ENCODE measurements around the gene BUD13. TPM values are rescaled to one million over a fixed set of nuclear protein-coding genes. Genes with fewer than 3 reads are reported as not detected.
A peak's percentile ranks its signal among the peaks of the same experiment; 100 is the strongest.

BUD13 gene
- total RNA-seq, 4 donors from 2014 or later = 9.0 to 14.1 (median 12.3) TPM

GRCh38 chr11:116793772-116794097 lies 20.9 kb upstream of the BUD13 start:
- no peaks in the 10 kb centered on the region for H3K27me3 ChIP-seq
- in situ Hi-C loops (cut with MboI; ENCODE audit: low sequenced_read_pairs in 4 of 4) (loop anchor here in 3 of 4 donors (5.0 to 10.0 kb wide), 2 partner anchors 311 to 314 kb away; no protein-coding TSS in a partner anchor), intact Hi-C loops (cut with DNase I; ENCODE audit: low total_unique reads) (no loop called here)
- DNase-seq (no peak), ATAC-seq (no peak)
- H3K9me3 ChIP-seq = no peaks in the 10 kb centered on the region
- H3K4me1 ChIP-seq = peaks cover 4 to 7% of the 10 kb centered on the region in 2 donors
- no peaks in the 10 kb centered on the region for H3K36me3 ChIP-seq
- H3K4me3 ChIP-seq = no peak overlapping the region
- H3K27ac ChIP-seq = no peak overlapping the region
- TF ChIP-seq, protein P1, sequence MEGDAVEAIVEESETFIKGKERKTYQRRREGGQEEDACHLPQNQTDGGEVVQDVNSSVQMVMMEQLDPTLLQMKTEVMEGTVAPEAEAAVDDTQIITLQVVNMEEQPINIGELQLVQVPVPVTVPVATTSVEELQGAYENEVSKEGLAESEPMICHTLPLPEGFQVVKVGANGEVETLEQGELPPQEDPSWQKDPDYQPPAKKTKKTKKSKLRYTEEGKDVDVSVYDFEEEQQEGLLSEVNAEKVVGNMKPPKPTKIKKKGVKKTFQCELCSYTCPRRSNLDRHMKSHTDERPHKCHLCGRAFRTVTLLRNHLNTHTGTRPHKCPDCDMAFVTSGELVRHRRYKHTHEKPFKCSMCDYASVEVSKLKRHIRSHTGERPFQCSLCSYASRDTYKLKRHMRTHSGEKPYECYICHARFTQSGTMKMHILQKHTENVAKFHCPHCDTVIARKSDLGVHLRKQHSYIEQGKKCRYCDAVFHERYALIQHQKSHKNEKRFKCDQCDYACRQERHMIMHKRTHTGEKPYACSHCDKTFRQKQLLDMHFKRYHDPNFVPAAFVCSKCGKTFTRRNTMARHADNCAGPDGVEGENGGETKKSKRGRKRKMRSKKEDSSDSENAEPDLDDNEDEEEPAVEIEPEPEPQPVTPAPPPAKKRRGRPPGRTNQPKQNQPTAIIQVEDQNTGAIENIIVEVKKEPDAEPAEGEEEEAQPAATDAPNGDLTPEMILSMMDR (IDR thresholded peaks at IDR 0.05 in 4 of 5, conservative IDR thresholded peaks at IDR 0.05 in 1 of 5) = no peak
- no peak for TF ChIP-seq POLR2A (IDR thresholded peaks at IDR 0.05)

GRCh38 chr11:116792869-116793771 lies 20.3 kb upstream of the BUD13 start:
- H3K4me1 ChIP-seq = peaks cover 7 to 8% of the 10 kb centered on the region in 2 donors
- H3K27me3 ChIP-seq = no peaks in the 10 kb centered on the region
- ATAC-seq = no peak
- no peak overlapping the region for H3K27ac ChIP-seq
- no peak for DNase-seq
- H3K4me3 ChIP-seq = no peak overlapping the region
- no peaks in the 10 kb centered on the region for H3K36me3 ChIP-seq
- no peaks in the 10 kb centered on the region for H3K9me3 ChIP-seq
- intact Hi-C loops (cut with DNase I; ENCODE audit: low total_unique reads) = no loop called here
- in situ Hi-C loops (cut with MboI; ENCODE audit: low sequenced_read_pairs in 4 of 4) = loop anchor here in 3 of 4 donors (5.0 to 10.0 kb wide), 2 partner anchors 312 to 314 kb away; no protein-coding TSS in a partner anchor
- TF ChIP-seq, protein P1 (IDR thresholded peaks at IDR 0.05 in 4 of 5, conservative IDR thresholded peaks at IDR 0.05 in 1 of 5) = no peak
- no peak for TF ChIP-seq POLR2A (IDR thresholded peaks at IDR 0.05)

DNA sequence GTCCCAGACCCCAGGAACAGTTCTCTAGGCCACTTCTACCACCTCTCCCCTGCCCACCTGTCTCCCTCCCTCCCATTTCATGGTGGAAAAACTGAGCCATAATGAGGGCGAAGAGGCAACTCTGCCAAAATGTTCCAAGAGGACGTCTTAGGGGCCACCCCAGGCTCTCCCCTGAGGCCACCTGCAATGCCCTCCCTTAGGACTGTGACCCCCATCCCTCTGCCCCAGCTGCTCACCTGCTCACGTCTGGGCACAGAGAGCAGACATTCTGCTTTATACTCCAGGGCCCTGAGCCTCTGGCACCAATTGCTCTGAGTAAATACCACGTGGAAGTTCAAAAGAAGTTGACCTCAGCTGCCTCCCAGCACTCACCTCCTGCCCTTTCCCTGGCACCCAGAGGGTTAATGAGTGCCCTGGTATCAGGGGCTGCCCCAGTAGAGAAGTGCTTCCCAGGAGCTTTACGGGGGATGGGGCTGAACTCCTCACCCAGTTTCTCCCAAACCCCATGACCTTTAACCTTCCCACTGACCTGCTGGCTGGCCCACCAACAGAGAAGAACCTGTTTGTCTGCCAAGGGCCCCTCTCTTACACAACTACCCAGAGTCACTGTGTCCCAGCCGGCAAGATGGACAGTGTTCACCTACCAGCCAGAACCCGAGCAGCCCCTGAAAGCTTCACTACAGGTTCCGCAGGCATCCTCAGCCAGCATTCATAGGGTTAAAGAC lies 19.5 kb upstream of the BUD13 start:
- in situ Hi-C loops (cut with MboI; ENCODE audit: low sequenced_read_pairs in 4 of 4) = loop anchor here in 3 of 4 donors (5.0 to 10.0 kb wide), 2 partner anchors 312 to 315 kb away; no protein-coding TSS in a partner anchor
- Histone ChIP-seq H3K27ac (no peak overlapping the region), H3K4me1 (peaks cover 7 to 8% of the 10 kb centered on the region in 2 donors), H3K27me3 (no peaks in the 10 kb centered on the region), H3K36me3 (no peaks in the 10 kb centered on the region), H3K4me3 (no peak overlapping the region), H3K9me3 (no peaks in the 10 kb centered on the region)
- DNase-seq (no peak), ATAC-seq (no peak)
- intact Hi-C loops (cut with DNase I; ENCODE audit: low total_unique reads) = no loop called here
- TF ChIP-seq, protein P1 (IDR thresholded peaks at IDR 0.05 in 4 of 5, conservative IDR thresholded peaks at IDR 0.05 in 1 of 5) = no peak
- no peak for TF ChIP-seq POLR2A (IDR thresholded peaks at IDR 0.05)

- no peak for TF ChIP-seq POLR2A (IDR thresholded peaks at IDR 0.05)
- TF ChIP-seq, protein P1 (IDR thresholded peaks at IDR 0.05 in 4 of 5, conservative IDR thresholded peaks at IDR 0.05 in 1 of 5) = no peak
- ATAC-seq (no peak), DNase-seq (no peak)
- in situ Hi-C loops (cut with MboI; ENCODE audit: low sequenced_read_pairs in 4 of 4) = loop anchor here in 3 of 4 donors (5.0 to 10.0 kb wide), 2 partner anchors 313 to 316 kb away; no protein-coding TSS in a partner anchor
- intact Hi-C loops (cut with DNase I; ENCODE audit: low total_unique reads) = loop anchor here (1.0 to 2.0 kb wide), 3 partner anchors 45 to 435 kb away; no protein-coding TSS in a partner anchor
- Histone ChIP-seq H3K4me1 (peaks cover 12 to 13% of the 10 kb centered on the region in 2 donors), H3K36me3 (peaks cover 0 to 2% of the 10 kb centered on the region in 2 donors), H3K9me3 (no peaks in the 10 kb centered on the region), H3K27me3 (no peaks in the 10 kb centered on the region), H3K4me3 (peak within 1 kb of the TSS in 2 of 4 donors; percentile 24 to 35), H3K27ac (no peak within 1 kb of the TSS)
Measured at GRCh38 chr11:116791813-116792143, 19.0 kb upstream of the BUD13 start, which contains the start of gene APOA5. TSS of gene APOA5 (minus strand) at chr11:116791879. CDS start at chr11:116791860, 19 bp downstream.

All from gastrocnemius medialis (tissue), 4 donors.